NCI-H128 (cell line): ENCODE data around the gene CBS.
"Not testable (repeated sequence)": the region's sequence is repeated elsewhere in the genome, so short reads cannot be mapped to it uniquely, and the experiment has no call there.

Experiments
- DNase-seq: peaks from one replicate; lab custom pipeline; 2025; ENCODE audit not compliant: unreplicated experiment; lab: John Stamatoyannopoulos, UW

CBS gene

DNA sequence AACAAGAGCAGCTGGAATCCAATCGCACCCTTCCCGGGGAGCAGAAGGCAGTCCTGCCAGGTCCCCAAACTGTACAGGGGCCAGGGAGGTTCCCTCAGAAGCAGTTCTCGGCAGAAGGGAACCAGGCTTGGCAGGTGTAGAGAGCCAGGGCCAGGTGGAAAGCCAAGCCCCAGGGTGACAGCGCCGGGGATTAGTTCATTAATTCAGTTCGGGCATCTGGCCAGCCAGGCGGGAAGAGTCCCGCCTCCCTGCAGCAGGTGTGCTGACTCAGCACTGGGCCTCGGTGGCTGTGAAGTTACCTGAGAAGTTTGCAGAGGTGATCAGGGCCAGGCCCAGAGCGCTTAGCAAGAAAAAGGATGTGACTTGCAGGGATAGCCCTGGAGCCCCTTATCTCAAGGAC is 6.0 kb downstream of the CBS start:
- not testable (repeated sequence) for DNase-seq

DNA sequence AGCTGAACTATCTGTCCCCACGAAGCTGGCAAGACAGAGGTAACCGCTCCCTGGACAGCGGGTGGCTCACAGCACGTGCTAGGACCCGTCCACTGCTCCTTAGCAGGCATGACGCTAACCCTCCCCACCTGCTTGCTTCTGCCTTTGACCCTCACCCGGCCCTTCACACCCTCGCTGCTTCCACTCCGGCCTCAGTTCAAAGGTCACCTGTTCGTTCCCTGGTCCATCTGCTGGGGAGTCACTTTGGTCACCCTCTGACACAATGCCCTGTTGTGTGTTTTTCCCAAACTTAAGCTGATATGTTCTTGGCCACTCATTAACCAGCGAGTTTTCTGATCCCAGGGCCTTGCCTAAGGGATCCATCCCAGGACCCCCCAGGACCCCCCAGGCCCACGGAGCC is 7.6 kb downstream of the CBS start:
- DNase-seq: not testable (repeated sequence)

DNA sequence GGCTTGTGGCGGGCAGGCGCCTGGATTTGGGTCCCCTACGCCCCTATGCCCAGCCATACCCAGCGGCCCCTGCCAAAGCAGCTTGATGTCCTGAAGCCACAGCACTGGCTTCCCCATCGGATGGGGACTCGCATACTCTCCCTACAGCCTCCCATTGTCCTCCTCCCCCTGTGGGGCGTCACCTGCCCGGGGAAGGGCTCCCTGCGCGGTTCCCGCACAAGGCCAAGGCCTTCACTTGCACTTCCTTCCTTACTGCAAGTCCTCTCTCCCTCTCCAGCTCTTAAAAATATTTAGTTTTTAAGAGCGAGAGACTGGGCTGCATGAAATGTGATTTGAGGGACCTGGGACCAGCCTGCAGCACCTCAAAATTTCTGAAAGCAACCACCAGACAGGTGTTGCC is 8.9 kb downstream of the CBS start:
- not testable (repeated sequence) for DNase-seq

- DNase-seq: not testable (repeated sequence)
Observed at GRCh38 chr21:43065991-43066390, 9.6 kb downstream of the CBS start.

DNA sequence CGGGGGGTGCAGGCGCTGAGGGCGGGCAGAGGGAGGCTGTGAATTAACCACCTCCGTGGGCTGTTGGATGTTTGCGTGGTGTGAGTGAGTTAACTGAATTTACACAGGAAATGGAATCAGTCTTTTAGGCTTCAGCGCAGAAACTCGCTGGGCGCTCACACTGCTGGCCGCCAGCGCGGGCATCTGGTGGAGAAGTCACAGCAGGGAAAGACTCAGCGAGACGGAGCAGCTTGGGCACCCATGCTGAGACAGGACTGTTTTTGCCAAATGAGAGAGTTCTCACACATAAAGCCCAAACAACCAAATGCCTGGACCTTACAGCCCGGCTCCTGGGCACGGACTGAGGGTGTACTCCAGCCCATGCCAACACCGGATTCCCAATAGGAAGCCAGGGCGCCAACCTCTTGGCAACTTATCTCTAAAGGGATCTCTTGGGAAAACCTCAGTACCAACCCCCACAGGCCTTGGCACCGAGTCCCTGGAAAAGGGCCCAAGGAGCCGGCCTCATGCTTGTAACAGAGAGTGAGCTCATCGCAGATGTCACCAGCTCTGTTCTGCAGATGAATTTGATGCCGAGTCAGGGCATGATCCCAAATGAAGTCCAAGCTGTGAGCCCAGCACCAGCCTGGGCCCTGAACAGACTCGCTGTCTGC is 11.2 kb downstream of the CBS start:
- not testable (repeated sequence) for DNase-seq

- not testable (repeated sequence) for DNase-seq
Observed at GRCh38 chr21:43062955-43063664, 12.5 kb downstream of the CBS start.

GRCh38 chr21:43053112-43053511 is 22.5 kb downstream of the CBS start:
- DNase-seq: not testable (repeated sequence)

- not testable (repeated sequence) for DNase-seq
Observed at GRCh38 chr21:43045876-43046821, 29.5 kb downstream of the CBS start.

- not testable (repeated sequence) for DNase-seq
Observed at GRCh38 chr21:43045165-43045875, 30.3 kb downstream of the CBS start.

DNA sequence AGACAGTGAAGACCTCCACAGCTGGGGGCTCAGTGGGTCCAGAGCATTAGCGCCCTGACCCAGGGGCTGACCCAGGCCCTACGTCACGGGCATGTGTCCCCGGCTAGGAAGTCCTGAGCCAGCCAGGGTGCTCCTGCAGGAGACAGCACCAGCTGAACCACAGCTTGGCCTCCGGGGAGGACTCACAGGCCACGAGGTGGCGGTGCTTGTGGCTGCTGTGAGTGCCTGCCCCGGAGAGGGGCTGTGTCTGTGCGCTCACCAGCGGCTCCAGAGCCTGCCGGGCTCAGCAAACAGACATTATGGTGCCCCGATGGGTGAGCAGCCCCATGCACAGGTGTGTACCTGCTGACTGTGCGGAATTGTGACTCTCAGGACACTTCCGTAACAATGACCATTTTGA is 31.1 kb downstream of the CBS start:
- DNase-seq: not testable (repeated sequence)

DNA sequence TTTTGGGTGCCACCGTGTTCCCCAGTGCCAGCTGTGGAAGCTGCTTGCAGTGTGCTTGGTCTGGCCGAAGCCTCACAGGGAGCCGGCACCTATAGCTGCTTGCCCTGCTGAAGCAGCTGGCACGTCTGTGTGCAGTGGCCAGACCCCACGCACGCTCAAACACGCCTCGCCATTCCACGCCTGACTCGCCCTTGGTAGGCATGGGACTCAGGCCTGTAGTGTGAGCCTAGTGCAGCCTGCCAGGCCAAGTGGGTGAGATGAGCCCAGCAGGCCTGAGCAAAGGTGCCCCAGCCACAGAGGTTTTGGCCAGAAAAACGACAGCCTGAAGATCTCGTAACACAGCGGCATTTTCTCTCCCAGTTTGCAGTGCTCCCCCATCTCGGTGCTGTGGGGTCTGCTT is 32.3 kb downstream of the CBS start:
- DNase-seq: not testable (repeated sequence)

DNA sequence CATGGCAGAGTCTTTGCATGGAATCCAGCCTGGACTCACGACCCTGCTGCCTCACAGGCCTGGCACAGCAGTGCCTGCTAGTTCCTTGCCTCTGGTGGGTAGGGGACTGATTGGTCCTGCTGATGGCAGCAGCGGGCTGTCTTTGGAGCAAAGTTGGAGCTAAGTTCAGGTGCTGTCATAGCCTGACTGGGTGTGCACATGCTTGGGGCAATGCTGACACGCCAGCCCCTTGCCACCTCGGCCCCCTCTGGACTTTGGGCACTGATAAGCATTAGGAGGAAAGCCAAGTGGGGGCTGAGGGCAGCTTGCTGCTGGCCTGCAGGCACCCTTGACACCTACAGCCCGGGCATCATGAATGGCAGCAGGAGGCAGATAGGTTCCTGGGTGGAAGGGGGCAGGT is 33.5 kb downstream of the CBS start:
- not testable (repeated sequence) for DNase-seq

GRCh38 chr21:43038659-43039044 is 37.0 kb downstream of the CBS start:
- not testable (repeated sequence) for DNase-seq

- DNase-seq: not testable (repeated sequence)
Observed at GRCh38 chr21:43037918-43038658, 37.5 kb downstream of the CBS start.

DNA sequence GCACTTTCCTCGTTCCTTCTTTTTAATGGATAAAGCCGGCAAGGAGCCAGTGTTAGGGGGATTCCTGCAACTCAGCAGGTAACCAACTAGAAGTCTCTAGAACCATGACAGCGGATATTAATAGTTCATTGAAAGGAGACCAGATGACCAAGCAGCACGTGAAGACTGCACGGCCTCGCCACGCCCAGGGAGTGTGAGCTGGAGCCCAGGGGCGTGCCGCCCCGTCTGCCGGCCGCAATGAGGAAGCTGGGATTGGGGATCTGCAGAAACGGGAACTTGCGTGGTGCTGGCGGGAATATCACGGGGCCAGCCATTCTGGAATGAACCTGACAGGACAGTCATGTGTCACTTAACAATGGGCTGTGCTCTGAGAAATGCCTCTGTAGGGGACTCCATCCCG is 38.7 kb downstream of the CBS start:
- DNase-seq: not testable (repeated sequence)

DNA sequence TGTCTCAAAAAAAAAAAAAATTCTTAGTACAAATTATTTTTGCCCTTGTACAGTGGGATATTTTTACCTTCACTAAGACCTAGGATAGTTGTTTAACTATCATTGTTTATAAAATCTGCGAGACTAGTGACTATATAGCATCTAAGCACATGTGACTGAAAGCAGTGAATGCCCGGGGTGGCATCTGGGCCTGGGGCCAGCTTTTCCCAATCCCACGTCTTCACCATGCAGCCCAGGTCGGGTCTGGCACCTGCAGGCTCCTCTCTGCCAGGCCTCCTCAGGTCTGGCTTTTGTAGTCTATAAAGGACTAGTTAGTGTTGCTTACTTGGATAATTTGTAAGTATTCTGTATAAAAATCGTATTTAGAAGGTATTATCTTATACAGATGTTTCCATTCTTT is 40.8 kb downstream of the CBS start:
- DNase-seq: no peak

GRCh38 chr21:43034101-43034500 is 41.5 kb downstream of the CBS start:
- DNase-seq: no peak

DNA sequence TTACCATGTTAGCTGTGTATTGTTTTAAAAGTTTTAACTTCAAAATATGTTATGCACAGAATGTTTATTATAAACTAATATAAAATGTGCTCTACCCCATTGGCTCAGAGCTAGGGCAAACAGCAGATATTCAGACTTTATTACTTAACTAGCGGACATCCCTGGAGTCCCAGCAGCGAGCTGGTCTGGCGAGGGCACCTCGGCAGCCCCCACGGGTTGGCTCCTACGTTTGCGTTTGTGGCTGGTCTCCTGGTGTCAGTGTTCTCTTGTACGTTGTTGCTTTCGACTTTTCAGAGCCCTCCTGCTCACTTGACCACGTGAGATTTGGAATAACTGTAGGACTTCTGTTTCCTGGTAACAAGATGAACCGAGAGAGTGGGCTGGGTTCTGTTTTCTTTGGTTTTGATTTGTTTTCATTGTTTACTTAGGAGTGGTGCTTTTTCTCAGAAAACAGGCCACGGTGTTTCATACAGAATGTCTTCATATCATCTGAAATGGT is 44.5 kb downstream of the CBS start:
- DNase-seq: no peak

DNA sequence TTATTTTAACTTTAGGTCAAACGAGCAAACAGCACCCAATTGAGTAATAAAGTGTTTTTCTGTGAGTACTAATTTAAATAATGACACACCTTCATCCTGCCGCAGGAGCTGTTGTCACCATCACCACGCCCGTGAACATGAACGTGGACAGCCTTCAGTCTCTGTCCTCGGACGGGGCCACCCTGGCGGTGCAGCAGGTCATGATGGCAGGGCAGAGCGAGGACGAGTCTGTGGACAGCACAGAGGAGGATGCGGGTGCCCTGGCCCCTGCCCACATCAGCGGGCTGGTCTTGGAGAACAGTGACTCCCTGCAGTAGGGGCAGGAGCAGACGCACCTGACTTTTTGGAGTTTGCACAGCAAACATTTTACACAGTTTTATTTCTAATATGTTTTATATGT is 45.9 kb downstream of the CBS start:
- DNase-seq: no peak
